Pons (tissue), 1 donor: ENCODE measurements around the gene KHDRBS2.
A peak's percentile ranks its signal among the peaks of the same experiment; 100 is the strongest.

Source experiments
- DNase-seq: peaks from one replicate; pipeline ENCODE4 v3.0.0-alpha.2; 2016; ENCODE audit warnings: low spot score

KHDRBS2 gene

DNA sequence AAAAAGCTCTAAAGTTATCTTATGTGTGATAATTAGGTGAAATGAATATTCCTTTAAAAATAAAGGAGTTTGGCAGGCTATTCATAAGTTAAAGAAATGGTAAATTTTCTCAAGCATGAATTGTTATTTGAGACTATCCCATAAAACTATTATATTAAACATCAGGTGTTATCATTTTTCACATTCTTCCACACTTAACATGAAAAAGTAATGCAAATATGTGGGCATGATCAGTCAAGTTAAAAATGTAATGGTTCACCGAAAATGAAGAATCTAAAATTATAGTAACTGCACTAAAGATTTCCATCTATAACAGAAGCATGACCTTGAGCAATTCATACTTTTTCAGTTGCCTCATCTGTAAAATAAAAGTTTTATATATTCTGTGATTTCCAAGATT is 110.8 kb downstream of the KHDRBS2 start:
- DNase-seq, result no peak

DNA sequence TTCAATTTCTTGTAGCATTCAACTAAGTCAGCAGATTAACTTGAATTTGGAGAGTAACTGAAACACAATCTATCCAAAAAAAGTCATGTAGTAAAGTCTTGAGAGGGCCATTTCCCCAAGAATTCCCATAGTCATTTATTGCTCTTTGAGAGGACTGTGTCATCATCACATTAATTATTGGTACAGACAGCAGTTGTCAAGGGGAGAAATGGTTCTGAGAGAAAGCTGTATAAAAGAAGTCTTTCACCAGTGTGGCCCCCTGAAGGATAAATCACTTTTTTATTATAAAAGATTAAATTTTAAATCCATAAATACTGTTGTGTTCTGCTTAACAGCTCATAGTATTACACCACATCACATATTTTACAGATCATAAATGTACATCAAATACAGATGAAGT is 111.5 kb downstream of the KHDRBS2 start:
- no peak for DNase-seq

DNA sequence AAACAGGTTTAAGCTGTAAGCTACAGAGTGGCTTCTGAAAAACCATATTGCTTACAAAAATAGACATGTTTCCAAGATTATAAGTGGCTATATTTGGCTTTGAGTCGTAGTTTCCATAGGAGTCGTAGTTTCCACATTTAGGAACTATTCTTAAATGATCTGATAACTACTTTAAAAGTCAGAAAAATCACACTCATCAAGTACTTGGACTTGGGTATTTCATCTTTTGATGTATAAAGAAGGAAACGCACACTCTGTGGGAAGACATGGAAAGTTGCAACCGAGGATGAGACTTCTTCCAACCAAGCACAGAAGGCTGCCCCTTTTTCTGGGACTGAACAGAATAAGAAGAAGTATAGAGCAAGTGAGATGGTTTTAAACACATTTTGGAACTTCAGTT is 118.3 kb downstream of the KHDRBS2 start:
- DNase-seq, result no peak

DNA sequence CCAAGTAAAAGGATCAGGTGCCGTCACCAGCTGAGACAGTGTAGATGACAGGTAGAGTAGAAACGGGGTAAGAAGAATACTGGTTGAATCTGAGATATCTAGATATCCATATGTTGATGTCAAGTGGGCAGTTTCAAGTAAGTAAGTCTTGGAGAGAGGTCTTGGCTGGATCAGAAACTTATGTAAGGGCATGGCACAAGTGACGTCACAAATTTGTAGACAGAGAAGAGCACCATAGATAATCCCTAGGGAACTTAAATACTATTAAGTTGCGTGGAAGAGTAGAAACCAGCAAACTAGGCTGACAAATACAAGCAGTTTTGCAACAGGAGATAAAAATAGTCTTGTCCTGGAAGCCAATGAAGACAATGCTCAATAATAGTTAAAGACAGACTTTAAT is 123.2 kb downstream of the KHDRBS2 start:
- no peak for DNase-seq

DNA sequence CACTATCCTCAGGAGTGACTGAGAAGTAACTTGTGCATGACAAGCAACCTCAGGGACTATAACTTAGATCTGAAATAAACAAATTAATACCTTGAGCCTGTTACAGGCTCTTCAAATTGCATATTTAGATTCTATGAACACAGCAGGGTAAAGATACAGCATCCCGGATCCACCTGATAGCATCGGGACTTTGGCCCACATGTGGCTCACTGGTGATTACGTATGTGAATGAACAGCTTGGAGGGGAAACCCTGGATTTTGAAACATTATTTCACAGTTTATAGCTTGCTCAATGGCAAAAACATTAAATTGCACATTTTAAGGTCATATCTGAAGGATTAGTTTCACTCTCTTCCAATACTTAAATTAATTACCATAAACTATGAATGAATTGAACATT is 133.2 kb downstream of the KHDRBS2 start:
- DNase-seq, result no peak

DNA sequence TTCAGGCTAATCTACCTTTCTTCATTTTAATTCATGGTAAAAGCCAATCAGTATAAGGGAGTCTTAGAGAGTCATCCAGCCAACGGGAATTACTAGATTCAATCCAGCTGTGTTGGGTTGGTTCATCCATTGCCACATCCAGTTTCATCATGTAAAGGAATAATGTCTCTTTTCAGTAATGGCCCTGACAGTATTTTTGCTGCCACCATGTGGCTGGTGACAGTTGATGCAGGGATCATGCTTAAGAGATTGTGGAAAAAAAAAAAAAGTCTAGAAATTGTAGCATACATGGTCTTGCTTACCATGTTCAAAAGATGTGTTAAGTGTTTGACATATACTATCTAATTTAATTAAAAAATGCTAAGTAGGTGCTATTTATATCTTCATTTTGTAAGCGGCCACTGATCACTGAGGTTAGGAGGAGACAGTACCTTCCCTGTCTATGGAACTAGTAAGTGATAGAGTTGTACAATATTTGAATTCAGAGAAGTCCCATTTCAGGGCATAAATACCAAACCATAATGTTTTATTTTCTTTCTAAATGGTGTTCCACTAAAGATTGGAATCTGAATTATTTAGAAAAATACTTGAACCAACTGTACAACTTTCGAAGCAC is 135.9 kb downstream of the KHDRBS2 start:
- DNase-seq, result peak; percentile 82

DNA sequence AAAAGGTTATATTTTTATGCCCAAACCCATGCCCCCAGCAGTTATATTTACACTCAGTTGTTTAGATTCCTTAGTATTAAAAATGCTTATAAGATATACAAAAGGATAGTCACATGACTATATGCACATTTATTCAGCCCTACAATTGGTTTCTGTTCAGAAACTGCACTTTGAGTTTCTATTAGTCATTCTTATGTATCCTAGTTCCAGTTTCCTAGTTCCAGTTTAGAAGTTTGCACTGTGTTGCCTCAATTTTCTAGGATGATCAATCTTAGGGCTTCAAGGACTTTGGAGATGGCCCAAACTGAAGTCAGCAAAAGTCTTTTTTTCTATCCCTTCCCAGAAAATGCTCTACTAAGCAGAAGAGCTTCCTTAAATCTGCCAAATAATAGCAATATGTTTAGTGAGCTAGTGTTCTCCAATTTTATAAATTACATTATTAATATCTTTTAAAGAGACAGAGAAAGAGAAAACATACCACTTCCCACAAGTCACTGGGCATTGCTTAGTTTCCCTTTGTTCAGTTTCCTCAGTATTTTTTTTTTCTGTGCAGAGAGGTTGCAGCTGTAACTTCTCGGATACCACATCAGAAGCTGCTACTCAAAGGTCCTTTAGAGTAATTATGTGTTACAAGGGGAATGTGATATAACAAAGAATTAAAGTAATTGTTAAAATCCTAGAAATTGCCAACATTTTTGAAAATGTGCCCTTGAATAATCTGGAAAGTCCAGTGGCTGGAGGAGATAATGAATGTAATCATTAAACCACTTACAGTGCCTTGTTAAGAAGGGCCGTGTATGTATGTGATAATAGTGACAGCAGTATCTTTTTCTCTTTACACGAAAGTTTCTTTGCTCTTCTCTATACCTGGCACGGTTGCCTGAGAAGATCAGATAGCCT is 138.8 kb downstream of the KHDRBS2 start:
- peak; percentile 9 for DNase-seq

DNA sequence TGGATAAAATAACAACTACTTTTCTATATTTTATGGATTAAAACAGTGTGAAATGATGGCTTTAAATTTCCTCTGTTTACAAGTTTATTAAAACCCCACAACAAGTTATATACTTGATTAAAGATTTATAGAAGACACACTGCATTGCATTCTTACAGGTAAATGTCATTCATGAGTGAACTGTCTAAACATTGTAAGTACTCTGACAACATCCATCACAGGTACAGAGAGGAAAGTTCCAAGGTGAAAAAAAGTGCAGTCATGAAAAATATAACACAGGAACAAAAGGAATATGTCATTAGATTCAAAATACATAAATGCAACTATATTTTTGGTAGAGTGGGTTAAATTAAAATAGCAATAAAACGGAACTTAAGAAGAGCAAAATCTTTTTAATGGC is 156.9 kb downstream of the KHDRBS2 start:
- no peak for DNase-seq

DNA sequence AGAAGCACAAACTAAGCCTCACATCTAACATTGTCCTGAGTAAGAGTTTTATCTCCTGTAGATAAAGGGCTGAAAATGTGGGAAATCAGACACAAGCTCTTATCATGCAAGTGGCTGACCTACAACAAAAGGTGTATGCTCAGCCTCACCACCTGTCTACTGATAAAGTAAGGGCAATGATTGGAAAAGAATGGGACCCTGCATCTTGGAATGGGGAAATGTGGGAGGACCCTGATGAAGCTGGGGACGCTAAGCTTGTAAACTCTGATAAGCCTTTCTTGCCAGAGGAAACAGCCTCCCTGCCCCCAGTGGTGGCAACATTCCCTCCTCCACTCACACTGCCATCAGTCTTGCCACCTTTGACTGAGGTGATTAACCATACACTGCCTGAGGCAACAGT is 166.6 kb downstream of the KHDRBS2 start:
- DNase-seq, result no peak

DNA sequence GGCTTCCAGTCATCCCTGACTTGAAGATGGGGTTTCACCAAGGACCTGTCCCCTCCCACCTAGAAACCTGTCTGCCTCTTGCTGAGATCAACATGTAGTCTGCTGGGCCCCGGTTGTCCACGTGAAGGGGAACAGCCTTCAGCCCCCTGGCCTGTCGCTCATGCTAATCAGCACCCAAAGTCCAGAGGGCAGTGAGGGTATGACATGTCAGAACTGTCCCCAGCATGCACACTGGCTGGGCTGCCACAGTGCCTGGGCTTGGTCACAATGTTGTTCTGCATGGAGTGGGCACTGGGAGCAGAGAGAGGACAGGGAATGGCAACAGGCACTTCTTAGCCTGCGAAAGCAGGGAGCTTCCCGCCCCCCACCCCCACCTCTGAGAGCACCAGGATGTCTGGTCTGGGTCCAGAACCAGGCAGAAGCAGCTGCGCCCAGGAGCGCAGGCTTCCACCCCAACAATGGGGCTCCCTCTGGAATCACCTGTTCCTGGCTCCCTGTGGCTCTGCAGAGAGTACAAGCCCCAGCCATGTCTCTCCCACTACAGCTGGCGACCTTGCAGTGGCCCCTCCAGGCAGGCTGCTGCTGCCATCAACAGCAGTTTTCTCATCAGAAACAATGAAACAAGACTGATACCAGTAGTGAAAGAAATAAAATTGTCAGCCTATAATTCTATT is 182.7 kb downstream of the KHDRBS2 start:
- DNase-seq, result no peak

DNA sequence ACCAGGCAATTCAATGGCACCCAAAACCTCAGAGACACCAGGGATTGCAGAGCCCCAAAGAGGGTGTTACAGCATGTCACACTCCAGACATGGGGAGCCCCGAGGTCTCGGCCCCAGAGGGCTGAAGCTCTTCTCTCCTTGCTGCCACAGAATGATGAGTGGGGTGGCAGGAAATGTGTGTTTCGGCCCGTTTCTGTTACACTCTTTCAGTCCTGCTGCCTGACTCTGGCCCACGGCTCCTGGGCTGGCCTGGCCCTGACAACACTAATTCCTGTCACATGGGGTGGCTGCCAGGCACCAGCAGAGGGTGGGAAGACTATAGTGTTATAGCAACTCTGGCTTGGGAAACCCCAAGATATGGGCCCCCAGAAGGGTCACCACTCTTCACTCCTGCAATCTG is 183.6 kb downstream of the KHDRBS2 start:
- DNase-seq, result no peak

DNA sequence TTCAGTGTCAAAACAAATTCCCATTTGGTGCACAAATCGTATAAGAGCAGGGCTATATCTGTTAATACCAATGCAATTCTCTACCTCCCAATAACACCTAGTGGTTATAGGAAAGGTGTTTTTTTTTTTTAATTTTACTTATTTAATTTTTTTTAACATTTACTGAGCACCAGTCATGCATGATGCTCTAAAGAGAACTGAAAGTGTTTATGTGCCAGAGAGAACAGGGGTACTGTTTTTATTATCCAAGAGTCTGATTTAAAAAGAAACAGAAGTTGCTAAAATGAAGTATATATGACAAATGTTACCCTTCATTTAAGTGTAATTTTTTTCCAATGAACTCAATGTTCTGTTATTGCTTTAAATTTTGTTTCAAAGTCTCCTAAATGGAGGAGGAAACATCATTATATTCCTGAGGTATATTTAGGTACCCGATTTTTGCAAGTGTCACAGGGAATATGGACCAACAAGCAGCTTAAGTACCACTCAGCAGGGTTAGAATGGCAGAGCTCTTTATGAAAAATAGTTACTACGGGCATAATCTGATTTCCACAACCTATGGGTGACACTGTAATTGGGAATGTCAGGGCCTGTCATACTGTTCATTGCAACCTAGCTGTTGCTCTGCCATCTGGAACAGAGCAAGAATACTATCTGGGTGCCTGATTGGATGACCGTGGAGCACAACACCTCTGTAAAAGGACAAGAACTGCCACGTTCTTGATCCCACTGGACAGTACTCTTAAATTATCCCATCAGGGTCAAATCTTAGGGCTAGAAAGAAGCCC is 195.4 kb downstream of the KHDRBS2 start:
- DNase-seq, result no peak

DNA sequence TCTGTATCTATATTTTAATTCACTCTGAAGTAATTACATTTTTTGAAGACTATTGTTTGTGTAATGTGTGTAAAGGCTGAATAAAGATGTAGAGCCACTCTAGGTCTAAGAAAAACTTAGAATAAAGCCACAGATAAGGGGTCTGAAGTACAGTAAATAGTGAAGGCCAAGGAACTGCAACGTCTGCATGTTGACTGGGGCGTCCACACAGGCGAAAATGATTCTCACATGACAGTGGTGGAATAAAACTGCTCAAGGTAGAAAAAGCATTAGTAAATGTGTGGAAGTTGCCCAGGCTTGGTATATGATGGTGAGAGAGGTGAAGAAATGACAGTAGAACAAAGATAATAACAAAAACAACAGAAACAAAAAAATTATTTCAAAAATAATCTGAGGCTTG is 196.2 kb downstream of the KHDRBS2 start:
- no peak for DNase-seq

DNA sequence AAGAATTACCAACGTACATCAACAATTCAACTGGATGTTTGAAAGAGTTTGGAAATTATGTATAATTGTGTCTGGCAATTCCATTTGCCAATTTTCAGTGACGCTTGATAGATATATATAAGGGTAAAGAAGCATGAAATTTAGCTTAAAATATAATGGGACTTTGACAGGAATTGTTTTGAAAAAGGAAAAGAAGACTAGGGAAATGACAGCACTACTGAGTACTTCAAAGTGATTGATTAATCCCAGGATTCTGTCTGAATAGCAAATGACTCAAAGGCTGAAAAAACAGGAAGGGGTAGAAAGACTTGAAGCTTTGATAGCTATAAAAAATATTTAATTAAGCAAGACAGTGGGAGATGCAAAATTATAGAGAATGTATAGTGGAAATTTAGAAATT is 200.0 kb downstream of the KHDRBS2 start:
- no peak for DNase-seq

DNA sequence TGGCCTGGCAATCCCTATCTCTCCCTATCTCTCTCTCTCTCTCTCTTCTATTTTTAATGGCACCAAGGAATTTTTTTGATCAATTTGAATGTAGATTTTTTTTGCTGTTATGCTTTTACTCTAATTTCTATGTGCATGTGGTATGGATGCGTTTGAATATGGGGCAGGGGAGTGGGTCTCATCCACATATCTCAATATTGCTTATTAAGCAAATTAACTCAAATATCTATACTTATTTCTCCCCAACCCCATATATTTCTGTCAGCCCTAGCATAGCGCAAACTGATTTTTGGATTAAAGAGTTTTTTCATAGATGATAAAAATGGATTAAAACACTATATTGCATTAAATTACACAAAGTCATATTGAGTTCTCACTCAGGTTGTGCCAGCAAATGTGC is 210.2 kb downstream of the KHDRBS2 start:
- DNase-seq, result no peak

DNA sequence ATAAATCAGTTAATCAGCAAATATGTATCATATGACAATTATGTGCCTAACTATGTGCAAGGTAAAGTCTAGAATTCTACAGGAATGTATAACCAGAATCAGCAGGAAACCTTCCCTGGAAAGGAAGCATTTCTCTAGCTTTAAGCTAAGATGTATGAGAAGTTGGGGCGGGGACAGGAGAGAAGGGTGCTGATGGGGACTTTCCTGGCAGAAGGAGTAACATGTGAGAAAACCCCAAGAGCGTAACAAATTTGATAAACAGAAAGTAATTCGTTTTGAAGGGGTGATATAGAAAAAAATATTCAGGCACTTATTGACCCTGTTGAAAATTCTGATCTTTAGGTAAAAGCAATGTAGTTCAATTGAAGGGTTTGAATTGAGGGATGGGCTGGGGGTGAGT is 226.1 kb downstream of the KHDRBS2 start:
- no peak for DNase-seq

DNA sequence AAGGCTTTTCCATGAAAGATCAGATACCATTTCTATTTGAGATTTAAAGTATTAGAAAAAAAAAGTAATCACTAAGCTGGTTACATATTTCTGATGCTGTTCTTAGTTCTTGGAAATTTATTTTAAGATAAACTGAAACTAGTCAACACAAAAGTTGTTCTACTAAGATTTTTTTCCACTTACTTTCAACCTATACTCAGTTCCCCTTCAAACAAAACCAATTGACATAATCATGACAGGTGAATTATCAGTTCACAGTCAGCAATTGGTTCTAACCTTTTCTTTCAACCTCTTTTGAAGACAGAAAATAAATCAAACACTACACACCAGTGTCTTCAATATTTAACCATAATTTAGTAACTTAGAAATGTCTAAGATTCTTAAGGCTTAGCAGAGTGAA is 228.7 kb downstream of the KHDRBS2 start:
- no peak for DNase-seq

DNA sequence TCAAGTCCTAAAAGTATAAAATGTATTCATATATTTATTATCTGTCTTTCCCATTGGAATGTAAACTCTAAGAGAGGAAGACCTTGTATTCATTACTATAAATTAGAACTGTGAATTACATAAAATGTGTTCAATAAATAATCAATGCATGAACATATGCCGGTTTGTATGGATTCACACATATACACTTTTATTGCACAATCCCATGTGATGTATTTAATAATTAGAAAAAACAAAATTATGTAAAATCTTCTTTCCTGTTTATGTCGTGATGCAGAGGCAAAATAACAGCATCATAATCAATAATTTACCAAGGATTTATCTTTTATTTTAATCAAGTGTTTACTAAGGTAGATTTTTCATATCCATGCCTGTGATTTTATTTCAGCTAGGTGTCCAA is 240.5 kb downstream of the KHDRBS2 start:
- no peak for DNase-seq

DNA sequence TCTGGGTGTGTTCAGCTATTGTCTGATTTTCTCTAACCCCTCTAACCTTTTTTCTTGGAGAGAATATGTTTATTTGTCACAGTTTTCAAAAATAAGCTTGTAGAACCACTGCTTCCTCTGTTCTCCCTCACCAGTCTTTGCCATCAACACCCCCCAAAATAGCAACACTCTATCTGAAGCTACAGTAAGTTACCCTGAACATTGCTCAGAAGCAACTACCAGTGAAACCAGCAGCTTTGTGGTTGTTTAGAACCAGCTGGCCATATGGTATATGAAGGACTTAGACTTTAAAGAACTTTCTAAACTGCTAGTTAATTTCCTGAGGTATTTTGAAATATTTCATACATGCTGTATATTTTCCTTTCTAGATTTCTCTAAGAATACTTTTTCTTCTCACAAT is 242.9 kb downstream of the KHDRBS2 start:
- DNase-seq, result no peak

DNA sequence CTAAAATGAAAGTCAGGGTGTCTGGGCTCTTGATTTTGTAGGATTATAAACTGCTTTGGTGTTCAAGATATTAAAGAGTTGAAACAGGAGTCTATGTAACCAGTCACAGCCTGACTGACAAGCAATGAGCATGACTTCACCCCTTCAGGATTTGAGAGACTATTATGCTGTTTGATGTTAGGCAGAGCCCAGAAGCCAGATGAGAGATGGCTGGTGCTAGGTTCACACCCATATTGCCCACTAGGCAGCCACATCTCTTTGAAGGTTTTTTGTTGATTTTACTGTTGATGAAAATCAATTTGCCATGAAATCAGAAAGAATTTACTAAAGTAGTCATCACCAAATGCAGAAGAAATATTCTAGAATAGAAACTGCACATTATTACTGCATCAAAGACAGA is 243.6 kb downstream of the KHDRBS2 start:
- no peak for DNase-seq

DNA sequence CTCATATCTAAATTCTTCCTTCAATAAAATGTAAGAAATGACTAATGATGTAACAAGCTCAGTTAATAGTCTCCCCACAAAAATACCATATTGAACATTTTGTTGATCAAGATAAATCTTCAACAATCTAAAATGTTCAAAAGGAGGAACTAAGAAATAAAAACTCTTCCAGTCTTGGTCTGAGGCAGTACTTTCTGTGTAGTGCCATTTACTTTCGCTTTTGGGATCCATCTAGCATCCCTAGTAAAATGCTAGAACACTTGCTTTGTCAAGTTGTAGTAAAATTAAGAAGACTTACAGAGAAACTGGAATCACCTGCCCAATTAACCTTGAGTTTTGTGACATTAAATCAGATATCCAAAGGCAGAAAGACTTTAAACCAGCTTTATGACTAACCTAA is 246.4 kb downstream of the KHDRBS2 start:
- DNase-seq, result peak; percentile 26

DNA sequence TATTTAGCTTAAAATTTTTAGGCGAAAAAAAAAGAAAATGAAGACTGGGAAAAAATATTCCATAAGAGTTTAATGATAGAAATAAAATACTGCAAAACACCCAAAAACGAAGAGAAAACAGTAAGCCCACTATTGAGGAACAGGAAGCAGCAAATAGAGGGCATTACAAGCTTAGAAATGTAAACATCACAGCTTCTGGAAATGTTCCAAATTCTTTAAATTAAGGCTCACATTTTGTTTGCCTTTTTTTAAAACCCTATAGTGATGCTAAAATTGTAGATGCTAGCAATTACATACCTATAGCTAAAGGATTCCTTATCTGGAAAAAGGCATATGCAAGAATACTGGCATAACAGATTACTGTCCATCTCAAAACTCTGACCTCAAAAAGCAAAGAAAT is 248.6 kb downstream of the KHDRBS2 start:
- no peak for DNase-seq
